Activated CD8-positive, alpha-beta memory T cell treated with anti-CD3 and anti-CD28 coated beads for 4 hours (primary cell): ENCODE data around the gene PCSK6.

Experiments used
- DNase-seq, 2 donors: peaks; one replicate each; pipeline ENCODE4 v3.0.0-alpha.2; 2020; ENCODE audit warnings: low read depth in 2 of 2

Gene PCSK6

GRCh38 chr15:101489599-101490407, at the start of gene PCSK6:
Gene PCSK6 (minus strand): TSS chr15:101489707. CDS start chr15:101489670, 37 bp downstream.
- no peak for DNase-seq

GRCh38 chr15:101538996-101539395, 49.5 kb upstream of the PCSK6 start:
- no peak for DNase-seq

- no peak for DNase-seq
These were observed 48.7 kb upstream of the PCSK6 start for GRCh38 chr15:101538177-101538576.

- DNase-seq = no peak
These were observed 48.1 kb upstream of the PCSK6 start for GRCh38 chr15:101537483-101538080.

GRCh38 chr15:101536875-101537405, 47.4 kb upstream of the PCSK6 start:
- no peak for DNase-seq

- no peak for DNase-seq
These were observed 46.8 kb upstream of the PCSK6 start for GRCh38 chr15:101536166-101536874.

GRCh38 chr15:101535170-101535902, 45.8 kb upstream of the PCSK6 start:
- DNase-seq = no peak

- DNase-seq = no peak
These were observed 45.0 kb upstream of the PCSK6 start for GRCh38 chr15:101534376-101534970.

GRCh38 chr15:101533371-101534140, 44.0 kb upstream of the PCSK6 start:
- DNase-seq = no peak

GRCh38 chr15:101532865-101533264, 43.4 kb upstream of the PCSK6 start:
- no peak for DNase-seq

GRCh38 chr15:101531170-101531569, 41.7 kb upstream of the PCSK6 start:
- DNase-seq = no peak

- no peak for DNase-seq
These were observed 40.9 kb upstream of the PCSK6 start for GRCh38 chr15:101530224-101530958.

GRCh38 chr15:101528917-101529299, 39.4 kb upstream of the PCSK6 start:
- no peak for DNase-seq

GRCh38 chr15:101528108-101528916, 38.8 kb upstream of the PCSK6 start:
- DNase-seq = no peak

- DNase-seq = no peak
These were observed 37.4 kb upstream of the PCSK6 start for GRCh38 chr15:101526890-101527289.

- no peak for DNase-seq
These were observed 36.9 kb upstream of the PCSK6 start for GRCh38 chr15:101526442-101526841.

GRCh38 chr15:101526021-101526420, 36.5 kb upstream of the PCSK6 start:
- DNase-seq = no peak

- DNase-seq = no peak
These were observed 35.7 kb upstream of the PCSK6 start for GRCh38 chr15:101525087-101525669.

- DNase-seq = no peak
These were observed 34.0 kb upstream of the PCSK6 start for GRCh38 chr15:101523560-101523940.
